ENCODE results near the gene TRERF1. TPM values are rescaled to one million over a fixed set of nuclear protein-coding genes. Genes with fewer than 3 reads are reported as not detected.

The TRERF1 gene
- total and polyA plus RNA-seq, 2 of the 4 experiments (the other 2 are of a cell fraction): 6.3 to 9.9 TPM

GRCh38 chr6:42175860-42176259, 275.9 kb downstream of the TRERF1 start:
- Histone ChIP-seq H4K91ac (ENCODE audit: insufficient read depth, low read depth, low read length) (no peak overlapping the region), H4K20me1 (ENCODE audit: insufficient read depth, low read length) (no peaks in the 10 kb centered on the region), H3K79me1 (ENCODE audit: low read depth in 1 of 2, low read length in 2 of 2) (no peaks in the 10 kb centered on the region), H2BK120ac (ENCODE audit: low read depth, low read length) (no peak overlapping the region), H2AK9ac (replicated peaks; ENCODE audit: low read depth, low read length, poor library complexity) (no peak overlapping the region), H3K9me1 (ENCODE audit: insufficient read depth, low read length) (no peaks in the 10 kb centered on the region), H3K27ac (ENCODE audit: insufficient read depth, low read length) (no peak overlapping the region), H3K27me3 (ENCODE audit: control insufficient read depth, insufficient read depth, low read length) (no peaks in the 10 kb centered on the region), H2AK5ac (ENCODE audit: low read depth, low read length) (no peak overlapping the region), H3K14ac (replicated peaks; ENCODE audit: low read depth, low read length) (no peak overlapping the region), H4K5ac (ENCODE audit: low read depth, low read length) (no peak overlapping the region), H3K18ac (ENCODE audit: low read depth, low read length) (no peak overlapping the region), H2BK20ac (ENCODE audit: low read depth, low read length) (no peak overlapping the region), H2AFZ (replicated peaks; ENCODE audit: low read length, poor library complexity) (no peak overlapping the region), H4K8ac (ENCODE audit: low read depth in 2 of 2, low read length in 2 of 2) (no peak overlapping the region), H3K4me3 (ENCODE audit: insufficient read depth, low read depth, low read length) (no peak overlapping the region), H3K4me2 (ENCODE audit: low read depth, low read length) (no peak overlapping the region), H2BK5ac (ENCODE audit: low read depth, low read length, poor library complexity, severe bottlenecking) (no peak overlapping the region), H3K36me3 (ENCODE audit: control insufficient read depth, insufficient read depth, low read length) (no peaks in the 10 kb centered on the region), H3K23ac (ENCODE audit: low read depth, low read length) (no peak overlapping the region), H3K9ac (ENCODE audit: low read depth, low read length) (no peak overlapping the region), H2BK15ac (ENCODE audit: low read depth, low read length) (no peak overlapping the region), H3K4me1 (ENCODE audit: control insufficient read depth, insufficient read depth, low read length) (no peaks in the 10 kb centered on the region), H3K56ac (ENCODE audit: extremely low read depth, insufficient read depth, low read length) (no peak overlapping the region), H3K4ac (ENCODE audit: low read depth, low read length) (no peak overlapping the region), H3K9me3 (ENCODE audit: control insufficient read depth, insufficient read depth, low read length) (no peaks in the 10 kb centered on the region)
- intact Hi-C loops (cut with micrococcal nuclease): no loop called here
- dilution Hi-C loops (cut with HindIII; ENCODE audit: low sequenced_read_pairs, unreplicated experiment): no loop called here
- ATAC-seq (ENCODE audit: low read depth): no peak
- POLR2A ChIA-PET (ENCODE audit: unreplicated experiment): no interaction called here
- WGBS, 2 experiments (ENCODE audit: extremely low coverage in 2 of 2, insufficient read length in 1 of 2): no CpG with 5 or more reads among the region's 5 CpGs
- no TSS peak for BruUV-seq (replicated peaks)
- TF ChIP-seq MAFK (IDR thresholded peaks at IDR 0.05; ENCODE audit: low read depth, low read length) (no peak), CHD1 (IDR thresholded peaks at IDR 0.05; ENCODE audit: low read depth, low read length) (no peak), RCOR1 (IDR thresholded peaks at IDR 0.05; ENCODE audit: insufficient replicate concordance, low read length) (no peak), CEBPB (IDR thresholded peaks at IDR 0.05; ENCODE audit: low read depth, low read length) (no peak), POLR2A (IDR thresholded peaks at IDR 0.05; ENCODE audit: low read depth, low read length) (no peak), FOS (IDR thresholded peaks at IDR 0.05; ENCODE audit: low read depth, low read length) (no peak), RAD21 (IDR thresholded peaks at IDR 0.05; ENCODE audit: low read length) (peak; percentile 30; the same call in 1 of the 2 replicates)
- TF ChIP-seq, protein P1, sequence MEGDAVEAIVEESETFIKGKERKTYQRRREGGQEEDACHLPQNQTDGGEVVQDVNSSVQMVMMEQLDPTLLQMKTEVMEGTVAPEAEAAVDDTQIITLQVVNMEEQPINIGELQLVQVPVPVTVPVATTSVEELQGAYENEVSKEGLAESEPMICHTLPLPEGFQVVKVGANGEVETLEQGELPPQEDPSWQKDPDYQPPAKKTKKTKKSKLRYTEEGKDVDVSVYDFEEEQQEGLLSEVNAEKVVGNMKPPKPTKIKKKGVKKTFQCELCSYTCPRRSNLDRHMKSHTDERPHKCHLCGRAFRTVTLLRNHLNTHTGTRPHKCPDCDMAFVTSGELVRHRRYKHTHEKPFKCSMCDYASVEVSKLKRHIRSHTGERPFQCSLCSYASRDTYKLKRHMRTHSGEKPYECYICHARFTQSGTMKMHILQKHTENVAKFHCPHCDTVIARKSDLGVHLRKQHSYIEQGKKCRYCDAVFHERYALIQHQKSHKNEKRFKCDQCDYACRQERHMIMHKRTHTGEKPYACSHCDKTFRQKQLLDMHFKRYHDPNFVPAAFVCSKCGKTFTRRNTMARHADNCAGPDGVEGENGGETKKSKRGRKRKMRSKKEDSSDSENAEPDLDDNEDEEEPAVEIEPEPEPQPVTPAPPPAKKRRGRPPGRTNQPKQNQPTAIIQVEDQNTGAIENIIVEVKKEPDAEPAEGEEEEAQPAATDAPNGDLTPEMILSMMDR (conservative IDR thresholded peaks at IDR 0.05; ENCODE audit: low read depth, low read length): peak; percentile 29; the same call in 1 of the 2 replicates
- TF ChIP-seq, protein P2, sequence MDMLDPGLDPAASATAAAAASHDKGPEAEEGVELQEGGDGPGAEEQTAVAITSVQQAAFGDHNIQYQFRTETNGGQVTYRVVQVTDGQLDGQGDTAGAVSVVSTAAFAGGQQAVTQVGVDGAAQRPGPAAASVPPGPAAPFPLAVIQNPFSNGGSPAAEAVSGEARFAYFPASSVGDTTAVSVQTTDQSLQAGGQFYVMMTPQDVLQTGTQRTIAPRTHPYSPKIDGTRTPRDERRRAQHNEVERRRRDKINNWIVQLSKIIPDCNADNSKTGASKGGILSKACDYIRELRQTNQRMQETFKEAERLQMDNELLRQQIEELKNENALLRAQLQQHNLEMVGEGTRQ (IDR thresholded peaks at IDR 0.05; ENCODE audit: low read depth, low read length): no peak
- DNase-seq: no peak
- in situ Hi-C loops (cut with MboI; ENCODE audit: low sequenced_read_pairs): no loop called here
- CTCF ChIA-PET: no interaction called here

Data from IMR-90 (cell line).